Mesenchymal stem cell (in vitro differentiated cells and primary cell): ENCODE measurements around the gene ASTN2.

ENCODE experiments used
- DNase-seq: peaks from one replicate; pipeline ENCODE4 v3.0.0-alpha.2; 2013
- H2AFZ ChIP-seq: one replicate; pipeline ENCODE4 v1.6.1; 2013; ENCODE audit warnings: low read depth, mild to moderate bottlenecking, control low read depth, inconsistent platforms, low read length, moderate library complexity
- H2AK5ac ChIP-seq: 2 replicates; pipeline ENCODE4 v1.6.1; 2013; ENCODE audit warnings: low read length, moderate library complexity, mild to moderate bottlenecking, inconsistent platforms; ENCODE audit not compliant: severe bottlenecking
- H2BK120ac ChIP-seq: one replicate; pipeline ENCODE4 v1.6.1; 2013; ENCODE audit warnings: low read depth, mild to moderate bottlenecking, inconsistent platforms, low read length, moderate library complexity
- H2BK12ac ChIP-seq, 2 experiments: one replicate each; pipeline ENCODE4 v1.6.1; 2013; ENCODE audit warnings: inconsistent platforms in 2 of 2, low read length in 2 of 2, mild to moderate bottlenecking in 2 of 2, moderate library complexity in 2 of 2, control low read depth in 1 of 2
- H2BK15ac ChIP-seq: one replicate; pipeline ENCODE4 v1.6.1; 2013; ENCODE audit warnings: mild to moderate bottlenecking, low read depth, inconsistent platforms; ENCODE audit not compliant: poor library complexity, severe bottlenecking
- H2BK5ac ChIP-seq: 2 replicates; pipeline ENCODE4 v1.6.1; 2013; ENCODE audit warnings: low read depth, mild to moderate bottlenecking, low read length, control low read depth, inconsistent platforms; ENCODE audit not compliant: poor library complexity, severe bottlenecking
- H3K14ac ChIP-seq, 2 experiments: one replicate each; pipeline ENCODE4 v1.6.1; 2013; ENCODE audit warnings: inconsistent platforms in 2 of 2, low read length in 2 of 2, control low read depth in 1 of 2, mild to moderate bottlenecking in 1 of 2, moderate library complexity in 1 of 2
- H3K18ac ChIP-seq, 2 experiments: one replicate each; pipeline ENCODE4 v1.6.1; 2013; ENCODE audit warnings: inconsistent platforms in 2 of 2, low read length in 2 of 2, control low read depth in 1 of 2, low read depth in 1 of 2, mild to moderate bottlenecking in 1 of 2
- H3K23ac ChIP-seq, 2 experiments: one replicate each; pipeline ENCODE4 v1.6.1; 2013; ENCODE audit warnings: inconsistent platforms in 2 of 2, low read length in 2 of 2, mild to moderate bottlenecking in 2 of 2, moderate library complexity in 2 of 2, control low read depth in 1 of 2
- H3K27ac ChIP-seq: 2 replicates; pipeline ENCODE4 v1.5.1; 2013; ENCODE audit warnings: mild to moderate bottlenecking, moderate library complexity, low read length, control low read depth, inconsistent platforms; ENCODE audit not compliant: poor library complexity, severe bottlenecking
- H3K27me3 ChIP-seq, 2 experiments: 2 replicates each; pipeline versions ENCODE4 v1.6.1 to v1.7.0; 2013; ENCODE audit warnings: low read length in 2 of 2, mild to moderate bottlenecking in 2 of 2, moderate library complexity in 2 of 2, control low read depth in 1 of 2, inconsistent platforms in 1 of 2; ENCODE audit not compliant: control insufficient read depth in 1 of 2, insufficient read depth in 1 of 2
- H3K36me3 ChIP-seq, 2 experiments: 2 replicates each; pipeline versions ENCODE4 v1.6.1 to v1.7.0; 2013; ENCODE audit warnings: low read length in 2 of 2, control low read depth in 1 of 2, inconsistent platforms in 1 of 2, low read depth in 1 of 2, mild to moderate bottlenecking in 1 of 2; ENCODE audit not compliant: insufficient read depth in 2 of 2, control insufficient read depth in 1 of 2
- H3K4ac ChIP-seq, 2 experiments: one replicate each; pipeline ENCODE4 v1.6.1; 2013; ENCODE audit warnings: inconsistent platforms in 2 of 2, low read length in 2 of 2, mild to moderate bottlenecking in 2 of 2, moderate library complexity in 2 of 2, control low read depth in 1 of 2, low read depth in 1 of 2
- H3K4me1 ChIP-seq: 2 replicates; pipeline ENCODE4 v1.6.1; 2013; ENCODE audit warnings: low read depth, low read length, control low read depth; ENCODE audit not compliant: control insufficient read depth, insufficient read depth
- H3K4me2 ChIP-seq: 2 replicates; pipeline ENCODE4 v1.6.1; 2013; ENCODE audit warnings: low read length, mild to moderate bottlenecking, inconsistent platforms; ENCODE audit not compliant: poor library complexity, severe bottlenecking
- H3K4me3 ChIP-seq, 2 experiments: 2 replicates each; pipeline versions ENCODE4 v1.5.1 to v1.7.0; 2013; ENCODE audit warnings: low read length in 2 of 2, mild to moderate bottlenecking in 2 of 2, control low read depth in 1 of 2, low read depth in 1 of 2; ENCODE audit not compliant: insufficient read depth in 1 of 2
- H3K79me1 ChIP-seq: replicated peaks from 2 replicates; pipeline ENCODE4 v1.6.1; 2013; ENCODE audit warnings: mild to moderate bottlenecking, control low read depth, low read length, inconsistent platforms; ENCODE audit not compliant: poor library complexity, severe bottlenecking
- H3K9ac ChIP-seq: 2 replicates; pipeline ENCODE4 v1.7.0; 2013; ENCODE audit warnings: mild to moderate bottlenecking, low read length, moderate library complexity
- H3K9me3 ChIP-seq: 2 replicates; pipeline ENCODE4 v1.7.0; 2013; ENCODE audit warnings: mild to moderate bottlenecking, low read length; ENCODE audit not compliant: control insufficient read depth
- H4K8ac ChIP-seq: one replicate; pipeline ENCODE4 v1.6.1; 2013; ENCODE audit warnings: inconsistent platforms, mild to moderate bottlenecking, low read length, moderate library complexity
- H4K91ac ChIP-seq: one replicate; pipeline ENCODE4 v1.6.1; 2013; ENCODE audit warnings: mild to moderate bottlenecking, low read length, inconsistent platforms
- WGBS: methylation state at CpG from one replicate; pipeline ENCODE4 v1.1.7; 2013; ENCODE audit warnings: mixed read lengths; 5-methylcytosine and 5-hydroxymethylcytosine counted together

The ASTN2 gene

GRCh38 chr9:116422119-116422979 is 992.5 kb downstream of the ASTN2 start:
- no peak overlapping the region for H2BK120ac ChIP-seq
- H3K14ac ChIP-seq = no peak overlapping the region
- 89% methylated on average over 5 of the region's 5 CpGs for WGBS
- H2BK5ac ChIP-seq = no peak overlapping the region
- H2BK15ac ChIP-seq = no peak overlapping the region
- no peaks in the 10 kb centered on the region for H3K9me3 ChIP-seq
- H3K36me3 ChIP-seq = peaks cover 5 to 6% of the 10 kb centered on the region in 2 experiments
- no peak overlapping the region for H4K8ac ChIP-seq
- no peak overlapping the region for H2BK12ac ChIP-seq
- H2AK5ac ChIP-seq = no peak overlapping the region
- no peak overlapping the region for H3K18ac ChIP-seq
- H3K4me1 ChIP-seq = no peaks in the 10 kb centered on the region
- H3K23ac ChIP-seq = no peak overlapping the region
- no peak overlapping the region for H3K4me2 ChIP-seq
- no peak overlapping the region for H2AFZ ChIP-seq
- no peaks in the 10 kb centered on the region for H3K79me1 ChIP-seq
- H3K9ac ChIP-seq = no peak overlapping the region
- H4K91ac ChIP-seq = no peak overlapping the region
- H3K27ac ChIP-seq = no peak overlapping the region
- no peaks in the 10 kb centered on the region for H3K27me3 ChIP-seq
- no peak for DNase-seq
- no peak overlapping the region for H3K4ac ChIP-seq
- no peak overlapping the region for H3K4me3 ChIP-seq

GRCh38 chr9:116420993-116421538 is 993.8 kb downstream of the ASTN2 start:
- H3K4me3 ChIP-seq = no peak overlapping the region
- H3K27ac ChIP-seq = no peak overlapping the region
- no peak overlapping the region for H2BK15ac ChIP-seq
- H3K23ac ChIP-seq = no peak overlapping the region
- H3K4me1 ChIP-seq = no peaks in the 10 kb centered on the region
- no peaks in the 10 kb centered on the region for H3K79me1 ChIP-seq
- no peak overlapping the region for H4K91ac ChIP-seq
- H2BK5ac ChIP-seq = no peak overlapping the region
- H3K18ac ChIP-seq = no peak overlapping the region
- H4K8ac ChIP-seq = no peak overlapping the region
- H3K4me2 ChIP-seq = no peak overlapping the region
- peaks cover 5 to 11% of the 10 kb centered on the region in 2 experiments for H3K36me3 ChIP-seq
- WGBS = 89% methylated on average over 1 of the region's 1 CpG
- DNase-seq = no peak
- no peak overlapping the region for H2AFZ ChIP-seq
- H2AK5ac ChIP-seq = no peak overlapping the region
- no peak overlapping the region for H2BK12ac ChIP-seq
- no peak overlapping the region for H3K14ac ChIP-seq
- no peak overlapping the region for H3K9ac ChIP-seq
- H3K27me3 ChIP-seq = no peaks in the 10 kb centered on the region
- no peak overlapping the region for H3K4ac ChIP-seq
- H2BK120ac ChIP-seq = no peak overlapping the region
- H3K9me3 ChIP-seq = no peaks in the 10 kb centered on the region

- Histone ChIP-seq H2BK120ac (no peak overlapping the region), H4K91ac (no peak overlapping the region), H2AFZ (no peak overlapping the region), H2AK5ac (no peak overlapping the region), H2BK12ac (no peak overlapping the region), H3K4me1 (no peaks in the 10 kb centered on the region), H3K14ac (no peak overlapping the region), H3K18ac (no peak overlapping the region), H2BK15ac (no peak overlapping the region), H3K4me2 (no peak overlapping the region), H3K4ac (no peak overlapping the region), H3K9ac (no peak overlapping the region), H3K36me3 (peaks cover 0 to 17% of the 10 kb centered on the region in 2 experiments), H3K27ac (no peak overlapping the region), H3K9me3 (no peaks in the 10 kb centered on the region), H3K27me3 (no peaks in the 10 kb centered on the region), H2BK5ac (no peak overlapping the region), H3K4me3 (no peak overlapping the region), H3K79me1 (no peaks in the 10 kb centered on the region), H4K8ac (no peak overlapping the region), H3K23ac (no peak overlapping the region)
- WGBS = 70% methylated on average over 3 of the region's 3 CpGs
- DNase-seq = no peak
These were observed 995.7 kb downstream of the ASTN2 start for GRCh38 chr9:116419181-116419580.

GRCh38 chr9:116417464-116417863 is 997.4 kb downstream of the ASTN2 start:
- Histone ChIP-seq H2BK12ac (no peak overlapping the region), H2AFZ (no peak overlapping the region), H3K27me3 (no peaks in the 10 kb centered on the region), H4K8ac (no peak overlapping the region), H3K4me3 (no peak overlapping the region), H2AK5ac (no peak overlapping the region), H2BK120ac (no peak overlapping the region), H3K79me1 (no peaks in the 10 kb centered on the region), H3K4me1 (no peaks in the 10 kb centered on the region), H3K36me3 (peaks cover 0 to 17% of the 10 kb centered on the region in 2 experiments), H2BK15ac (no peak overlapping the region), H3K18ac (no peak overlapping the region), H3K14ac (no peak overlapping the region), H3K4me2 (no peak overlapping the region), H2BK5ac (no peak overlapping the region), H4K91ac (no peak overlapping the region), H3K9ac (no peak overlapping the region), H3K23ac (no peak overlapping the region), H3K4ac (no peak overlapping the region), H3K9me3 (no peaks in the 10 kb centered on the region), H3K27ac (peak overlapping the region; percentile 45)
- DNase-seq = no peak
- 87% methylated on average over 2 of the region's 2 CpGs for WGBS
